NOMO-1 (cell line): ENCODE measurements around the gene CD109.

Source experiments
- DNase-seq, 2 experiments: peaks; one replicate each; lab custom pipeline; 2025; ENCODE audit not compliant: unreplicated experiment in 2 of 2; lab: John Stamatoyannopoulos, UW

Gene CD109

DNA sequence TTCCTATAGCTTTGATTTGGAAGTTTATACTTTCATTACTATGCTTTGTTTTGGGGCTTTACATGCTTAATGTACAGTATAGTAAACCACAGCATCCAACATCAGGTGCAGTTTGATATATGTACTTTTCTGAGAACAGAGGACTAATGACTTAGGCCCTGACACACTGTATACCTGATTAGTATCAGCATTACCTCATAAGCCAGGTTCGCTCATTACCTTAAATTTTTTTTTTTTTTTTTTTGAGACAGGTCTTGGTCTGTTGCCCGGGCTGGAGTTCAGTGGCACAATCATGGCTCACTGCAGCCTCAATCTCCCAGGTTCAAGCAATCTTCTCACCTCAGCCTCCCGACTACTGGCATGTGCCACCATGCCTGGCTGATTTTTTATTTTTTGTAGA lies 28.4 kb downstream of the CD109 start:
- DNase-seq = no peak

DNA sequence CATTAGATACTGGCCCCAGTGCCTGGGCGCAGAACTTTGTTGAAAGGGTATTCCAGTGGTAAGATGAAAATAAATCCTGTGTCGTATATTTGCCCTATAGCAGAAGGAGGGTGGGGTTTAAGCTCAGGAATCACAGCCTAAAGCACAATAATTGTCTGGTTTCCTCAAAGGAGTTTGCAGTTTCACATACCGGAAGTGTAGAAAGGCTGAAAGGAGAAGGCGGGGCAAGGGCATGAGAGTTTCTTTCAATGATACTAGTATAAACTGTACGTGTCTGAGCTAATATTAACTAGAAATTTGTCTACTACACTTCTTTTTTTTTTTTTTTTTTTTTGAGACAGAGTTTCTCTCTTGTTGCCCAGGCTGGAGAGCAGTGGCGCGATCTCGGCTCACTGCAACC lies 29.2 kb downstream of the CD109 start:
- DNase-seq = peak; percentile 84 to 86

DNA sequence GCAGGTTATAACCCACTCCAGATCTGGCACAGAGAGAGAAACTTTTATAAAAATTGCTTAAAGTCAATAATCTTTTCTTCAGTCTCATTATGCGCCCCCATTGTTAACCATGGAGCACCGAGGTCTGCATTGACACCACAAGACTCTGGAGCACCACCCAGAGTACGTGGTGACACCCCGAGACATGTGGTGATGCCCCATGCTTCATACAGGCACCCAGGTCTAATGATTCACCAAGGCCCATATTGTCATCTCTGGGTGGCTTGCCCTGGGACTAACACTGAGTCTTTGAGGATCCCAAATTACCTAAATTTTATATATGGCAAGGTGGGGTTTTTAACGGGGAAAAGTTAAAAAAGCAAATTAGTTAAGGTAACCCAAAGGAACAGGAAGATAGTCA lies 31.1 kb downstream of the CD109 start:
- no peak for DNase-seq

DNA sequence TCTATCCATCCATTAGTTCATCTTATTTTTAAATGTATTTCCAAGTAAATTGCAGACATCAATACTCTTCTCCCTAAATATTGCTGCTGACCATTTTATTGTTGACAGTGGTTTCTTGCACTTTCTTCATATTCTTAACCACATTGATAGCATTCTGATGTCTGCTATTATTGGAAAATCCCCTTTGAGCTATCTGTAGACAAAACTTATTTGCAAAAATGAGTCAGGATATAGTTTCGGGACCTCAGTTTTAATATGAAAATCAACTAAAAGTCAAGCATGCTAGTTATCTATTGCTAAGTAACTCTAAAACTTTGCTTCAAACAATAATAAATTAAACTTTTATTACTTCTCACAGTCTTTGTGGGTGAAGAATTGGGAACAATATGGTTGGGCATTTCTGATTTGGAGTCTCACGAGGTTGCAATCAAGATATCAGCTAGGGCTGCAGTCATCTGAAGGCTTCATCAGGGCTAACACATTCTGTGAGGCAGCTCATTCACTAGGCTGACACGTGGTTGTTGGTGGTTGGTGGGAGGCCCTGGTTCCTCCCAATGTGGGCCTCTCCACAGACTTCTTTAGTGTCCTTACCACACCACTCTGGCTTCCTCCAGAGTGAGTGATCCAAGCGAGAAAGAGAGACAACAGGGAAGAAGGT lies 32.7 kb downstream of the CD109 start:
- DNase-seq = peak; percentile 62 to 68

DNA sequence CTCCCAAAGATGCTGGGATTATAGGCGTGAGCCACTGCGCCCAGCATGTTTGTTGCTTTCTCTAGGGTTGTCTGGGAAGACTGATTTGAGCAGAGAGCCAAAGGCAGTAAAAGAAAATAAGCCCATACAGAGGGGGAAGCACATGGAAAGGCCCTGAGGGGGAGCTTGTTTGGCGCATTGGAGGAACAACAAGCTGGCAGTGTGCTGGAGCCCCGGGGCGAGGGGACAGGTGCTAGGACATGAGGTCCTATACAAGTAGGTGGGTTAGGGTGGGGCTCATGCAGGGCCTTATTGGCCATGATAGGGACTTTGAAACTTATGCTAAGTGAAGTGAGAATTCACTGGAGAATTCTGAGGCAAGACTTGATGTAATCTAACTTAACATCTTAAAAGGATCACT lies 35.3 kb downstream of the CD109 start:
- no peak for DNase-seq

DNA sequence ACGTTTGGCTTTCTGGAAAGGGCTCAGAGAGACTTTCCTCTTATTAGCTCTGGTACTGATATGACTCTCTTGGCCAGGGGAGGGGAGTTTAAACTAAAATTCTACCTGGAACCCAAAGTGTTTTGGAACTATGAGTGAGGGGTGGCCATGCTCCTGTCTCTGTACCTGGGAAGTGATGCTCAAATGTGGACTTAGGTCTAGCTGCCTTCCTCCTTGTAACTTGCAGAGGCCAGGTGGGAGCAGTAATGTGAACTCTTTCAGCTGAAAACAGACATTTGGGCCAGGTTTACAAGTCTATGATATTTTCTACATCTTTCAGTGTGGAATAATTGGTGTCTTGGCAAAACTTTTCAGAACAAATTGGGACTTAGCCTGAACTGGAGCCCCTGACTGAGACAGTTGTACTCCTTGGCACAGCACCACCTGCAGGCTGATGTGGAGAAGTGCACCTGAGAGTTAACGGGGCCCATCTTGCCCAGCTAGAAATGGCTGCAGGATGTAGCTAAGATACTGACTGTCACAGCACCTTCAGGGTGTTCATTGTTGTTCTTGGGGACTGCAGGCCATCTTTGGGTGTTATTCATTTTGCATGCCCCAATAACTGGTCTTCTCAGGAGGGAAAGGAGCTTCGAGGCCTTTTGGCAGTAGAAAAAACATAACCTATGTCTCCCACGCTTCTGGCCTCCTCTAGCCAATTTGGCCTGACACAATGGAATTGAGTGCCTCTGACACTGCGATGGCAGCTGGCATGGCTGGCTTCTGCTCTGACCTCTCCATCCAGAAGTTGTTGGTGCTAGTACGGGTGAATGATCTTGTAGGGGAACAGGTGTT lies 37.1 kb downstream of the CD109 start:
- peak; percentile 51 to 75 for DNase-seq

DNA sequence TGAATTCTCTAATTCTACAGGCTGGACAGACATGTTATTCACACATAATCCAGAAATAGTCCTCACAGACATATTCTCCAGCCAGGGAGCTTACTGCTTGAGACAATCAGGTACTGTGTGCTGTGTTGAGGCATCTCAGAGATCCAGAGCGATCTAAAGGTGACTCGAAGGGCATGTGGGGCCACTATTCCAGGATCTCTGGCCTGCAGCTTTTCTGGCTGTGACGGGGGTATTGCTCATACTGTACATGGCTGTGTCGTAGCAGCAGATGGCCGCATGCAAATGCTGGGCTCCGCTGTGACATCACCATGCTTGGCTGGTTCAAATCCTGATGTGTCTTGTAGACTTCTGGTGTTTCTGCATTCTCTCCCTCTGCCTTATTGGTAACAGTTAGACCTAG lies 37.8 kb downstream of the CD109 start:
- no peak for DNase-seq

DNA sequence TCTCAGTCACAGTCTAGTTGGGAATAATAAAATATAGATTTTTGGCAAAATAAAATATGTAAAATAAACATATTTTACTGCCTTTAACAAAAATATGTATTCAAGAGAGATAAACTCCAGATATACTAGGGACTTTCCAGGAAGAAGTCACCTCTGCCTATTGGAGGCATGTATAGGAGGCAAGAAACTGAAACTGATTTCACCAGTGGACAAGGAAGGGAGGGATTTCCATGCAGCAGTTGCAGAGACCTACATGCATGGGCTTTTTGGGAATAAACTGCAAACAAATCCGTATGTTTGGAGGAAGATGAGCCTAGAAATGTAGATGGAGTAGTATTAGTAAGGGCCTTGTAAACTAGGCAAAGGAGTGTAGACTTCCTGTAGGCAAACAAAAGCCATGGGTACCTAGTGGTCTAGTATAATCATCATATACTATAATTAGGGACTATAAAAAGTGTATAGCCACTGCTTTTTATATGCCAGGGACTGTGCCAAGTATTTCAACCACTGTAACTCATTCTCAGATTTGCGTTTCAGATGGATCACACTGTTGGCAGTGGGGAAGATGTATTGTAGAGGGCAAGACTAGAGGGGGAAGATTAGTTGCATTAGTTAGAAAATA lies 38.9 kb downstream of the CD109 start:
- no peak for DNase-seq

DNA sequence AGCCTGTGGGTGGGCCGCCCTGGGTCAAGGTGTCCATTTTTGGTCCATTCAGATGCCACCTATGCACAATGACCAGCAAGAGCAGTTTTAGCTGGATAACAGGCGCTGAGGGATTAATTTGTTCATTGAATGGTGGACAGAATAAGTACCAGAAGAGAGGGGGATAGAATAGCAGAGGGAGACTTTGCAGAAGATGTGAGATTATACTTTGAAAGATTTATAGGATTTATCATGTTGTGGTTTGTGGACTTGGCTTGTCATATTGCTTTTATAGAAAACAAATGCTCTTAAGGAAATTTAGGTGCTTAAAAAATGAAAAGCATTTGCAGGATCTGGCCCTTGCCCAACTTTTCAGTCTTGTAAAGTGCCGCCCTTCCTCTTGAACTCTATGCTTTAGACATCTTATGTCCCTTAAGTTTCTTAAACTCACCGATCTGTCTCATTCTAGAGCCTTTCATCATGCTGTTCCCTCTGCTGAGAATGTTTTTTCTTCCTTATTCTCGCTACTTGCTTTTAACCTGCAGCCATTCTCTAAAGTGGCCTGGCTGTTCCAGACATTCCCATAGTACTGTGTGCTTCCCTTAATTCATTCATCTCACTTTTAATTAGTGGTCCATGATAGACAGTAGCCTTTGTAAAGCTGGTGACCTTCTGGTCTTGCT lies 42.5 kb downstream of the CD109 start:
- no peak for DNase-seq

DNA sequence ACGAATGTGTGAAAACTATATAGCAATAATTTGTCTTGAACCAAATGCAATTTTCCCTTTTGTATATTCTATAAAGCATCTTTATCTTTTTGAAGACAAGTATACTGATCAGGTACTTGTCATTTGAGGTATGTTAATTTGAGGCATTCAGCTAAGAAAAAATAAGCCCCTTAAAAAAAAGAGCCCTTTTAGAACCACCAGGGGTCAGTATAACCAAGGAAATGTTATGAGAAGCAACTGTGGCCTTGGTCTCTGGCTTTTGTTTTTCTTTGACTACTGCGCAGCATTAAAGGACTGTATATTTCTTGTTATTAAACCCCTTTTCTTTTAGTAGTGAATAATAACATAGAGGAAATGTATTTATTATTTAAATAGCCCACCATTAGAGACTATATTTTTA lies 43.1 kb downstream of the CD109 start:
- peak in 1 of 2 experiments; percentile 71 for DNase-seq

DNA sequence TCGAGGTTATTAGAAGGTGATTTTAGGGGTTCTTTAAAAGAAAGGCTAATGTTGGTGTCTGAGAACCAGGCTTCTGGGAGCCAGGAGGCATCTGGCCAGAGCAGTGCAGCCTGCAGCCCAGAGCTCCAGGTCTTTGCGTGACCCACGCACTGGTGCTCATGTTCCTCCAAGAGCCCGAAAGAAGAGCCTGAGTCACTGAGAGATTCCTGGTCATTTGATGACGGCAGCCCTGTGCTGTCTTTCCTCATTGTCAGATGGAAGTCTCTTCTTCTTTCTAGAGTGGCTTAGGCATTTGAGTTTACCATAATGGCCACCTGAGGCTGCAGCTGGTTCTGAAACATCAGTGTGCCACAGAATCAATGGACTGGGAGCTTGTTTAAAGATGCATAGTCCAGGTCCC lies 46.4 kb downstream of the CD109 start:
- DNase-seq = no peak

DNA sequence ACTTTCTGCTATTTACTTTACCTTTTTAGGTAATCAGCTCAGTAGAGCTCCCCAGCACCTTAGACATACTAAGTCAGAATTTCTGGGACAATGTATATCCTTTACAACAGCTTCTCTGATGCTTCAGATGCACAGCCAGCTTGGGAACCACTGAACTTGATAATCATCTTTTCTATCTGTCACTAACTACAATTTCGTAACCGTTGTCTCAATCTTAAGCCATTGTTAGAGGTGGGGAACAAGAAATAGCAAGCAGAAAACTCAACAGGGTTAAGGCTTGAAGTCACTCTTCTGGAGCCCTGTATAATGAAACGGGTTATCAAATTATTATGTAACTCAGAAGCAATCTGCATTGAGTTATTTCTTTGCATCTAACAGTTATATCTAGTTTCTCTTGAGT lies 47.1 kb downstream of the CD109 start:
- DNase-seq = no peak

DNA sequence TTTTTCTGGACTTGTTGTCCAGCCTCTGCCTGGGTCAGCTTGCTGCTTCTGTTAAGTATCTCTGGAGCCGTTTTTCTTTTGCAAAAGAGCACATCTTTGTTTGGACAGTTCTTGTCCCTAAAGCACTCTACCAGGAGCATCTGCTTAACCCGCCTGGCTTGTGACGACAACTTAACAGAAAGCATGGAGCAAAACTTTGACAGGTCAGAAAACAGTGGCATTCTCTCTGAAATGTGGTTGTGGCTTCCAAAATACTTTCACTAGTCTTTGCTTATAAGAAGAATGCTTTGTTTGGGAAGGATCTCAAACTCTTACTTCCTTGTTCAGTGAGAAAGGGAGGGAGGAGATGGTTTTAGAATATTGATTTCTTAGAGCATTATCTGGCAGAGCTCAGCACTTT lies 47.6 kb downstream of the CD109 start:
- no peak for DNase-seq

DNA sequence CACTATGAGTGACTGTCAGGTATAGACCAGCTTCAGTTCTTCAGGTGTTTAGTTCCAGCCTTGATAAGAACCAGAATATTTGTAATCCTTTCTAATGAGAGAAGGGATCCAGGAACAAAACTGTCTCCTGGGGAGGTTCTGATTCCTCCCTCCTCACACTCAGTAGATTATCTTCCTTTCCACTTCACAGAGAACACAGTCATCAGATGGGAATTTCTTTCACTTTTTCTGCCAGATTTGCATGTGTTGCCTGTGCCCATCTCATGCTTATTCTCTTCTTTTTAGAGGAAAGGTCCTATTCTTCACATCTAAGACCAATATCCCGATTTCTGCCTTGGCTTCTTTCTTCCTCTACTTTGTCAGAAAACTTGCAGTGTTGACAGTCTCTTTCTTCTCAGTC lies 50.8 kb downstream of the CD109 start:
- DNase-seq = no peak

DNA sequence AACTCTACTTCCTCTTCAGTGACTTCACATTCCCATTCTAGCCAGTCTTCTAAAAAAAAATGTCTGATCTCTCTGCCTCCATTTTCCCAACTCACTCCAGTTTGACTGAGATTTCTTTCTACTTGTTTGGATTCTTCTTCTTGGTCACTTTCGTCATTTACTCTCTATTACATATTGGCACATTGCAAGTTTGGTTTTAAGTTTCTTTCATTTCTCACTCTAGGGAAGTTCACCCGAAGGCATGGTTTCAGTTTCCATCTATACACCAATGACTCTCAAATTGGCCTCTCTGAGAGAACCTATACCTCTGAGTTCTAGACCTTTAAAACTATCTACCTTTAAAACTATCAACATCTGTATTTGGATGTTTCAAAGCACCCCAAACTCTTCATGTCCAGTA lies 51.3 kb downstream of the CD109 start:
- peak; percentile 17 to 86 for DNase-seq

DNA sequence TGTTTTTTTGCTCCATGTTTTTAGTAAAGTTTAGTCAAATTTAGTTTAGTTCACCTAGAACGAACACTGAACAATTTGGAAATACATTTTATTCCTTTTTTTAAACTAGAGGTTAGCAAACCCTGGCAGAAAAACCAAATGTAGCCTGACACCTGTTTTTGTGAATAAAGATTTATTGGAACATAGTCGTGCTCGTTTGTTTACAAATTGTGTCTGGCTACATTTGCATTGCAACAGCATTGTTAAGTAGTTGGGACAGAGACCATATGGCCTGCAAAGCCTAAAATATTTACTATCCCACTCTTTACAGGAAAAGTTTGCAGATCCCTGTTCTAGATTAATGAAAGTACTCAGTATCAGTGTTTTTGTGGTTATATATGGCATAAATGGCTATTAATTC lies 56.9 kb downstream of the CD109 start:
- no peak for DNase-seq

DNA sequence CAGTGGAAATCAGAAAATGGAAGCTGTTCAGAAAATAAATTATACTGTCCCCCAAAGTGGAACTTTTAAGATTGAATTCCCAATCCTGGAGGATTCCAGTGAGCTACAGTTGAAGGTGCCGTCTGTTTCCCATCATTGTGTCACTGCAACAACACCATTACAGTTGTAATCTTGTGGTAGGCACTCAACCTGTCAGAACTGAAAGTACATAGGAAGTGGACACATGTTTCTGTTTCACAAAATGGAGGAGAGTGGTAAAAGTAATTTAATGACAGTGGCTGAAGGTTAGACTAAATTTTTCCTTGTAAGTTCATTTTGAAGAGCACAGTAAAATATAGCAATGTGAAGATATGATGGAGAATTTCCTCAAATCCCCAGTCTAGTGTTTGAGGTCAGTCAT lies 70.0 kb downstream of the CD109 start:
- no peak for DNase-seq

DNA sequence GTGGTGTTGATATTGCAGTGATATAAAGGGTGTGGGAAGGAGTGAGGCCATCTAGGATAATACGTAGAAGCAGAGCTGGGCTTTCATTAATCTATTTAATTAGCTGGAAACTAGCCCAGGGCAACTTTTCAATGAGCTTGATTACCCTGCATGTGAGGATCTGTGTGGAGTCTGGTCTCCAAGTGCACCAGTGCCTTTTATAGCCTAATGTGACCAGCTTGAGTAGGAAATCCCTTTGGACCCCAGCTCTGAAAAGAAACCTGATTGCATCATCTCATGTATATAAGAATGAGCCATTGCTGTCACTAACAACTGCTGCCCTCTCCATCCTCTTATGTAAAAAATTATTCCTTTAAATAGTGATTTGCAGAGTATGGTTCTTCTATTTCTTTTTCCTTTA lies 72.6 kb downstream of the CD109 start:
- DNase-seq = no peak

DNA sequence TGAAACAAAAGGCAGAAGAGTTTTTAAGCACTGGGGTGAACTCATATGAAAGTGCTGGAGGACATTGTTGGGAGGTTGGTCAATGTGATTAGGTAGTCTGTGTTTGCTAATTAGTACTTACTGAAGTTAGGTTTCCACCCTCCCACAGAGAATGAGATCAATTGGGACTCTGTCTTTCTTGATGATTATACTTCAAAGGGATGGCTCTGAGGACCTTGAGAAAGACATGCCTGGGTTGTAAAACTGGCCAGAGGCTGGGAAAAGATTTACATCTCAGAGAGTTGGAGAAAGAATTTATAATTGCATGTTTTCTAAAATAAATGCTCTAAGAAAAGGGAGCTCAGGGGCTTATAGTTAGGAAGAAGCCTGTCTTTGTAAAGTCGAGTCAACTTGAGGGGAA lies 74.0 kb downstream of the CD109 start:
- no peak for DNase-seq

DNA sequence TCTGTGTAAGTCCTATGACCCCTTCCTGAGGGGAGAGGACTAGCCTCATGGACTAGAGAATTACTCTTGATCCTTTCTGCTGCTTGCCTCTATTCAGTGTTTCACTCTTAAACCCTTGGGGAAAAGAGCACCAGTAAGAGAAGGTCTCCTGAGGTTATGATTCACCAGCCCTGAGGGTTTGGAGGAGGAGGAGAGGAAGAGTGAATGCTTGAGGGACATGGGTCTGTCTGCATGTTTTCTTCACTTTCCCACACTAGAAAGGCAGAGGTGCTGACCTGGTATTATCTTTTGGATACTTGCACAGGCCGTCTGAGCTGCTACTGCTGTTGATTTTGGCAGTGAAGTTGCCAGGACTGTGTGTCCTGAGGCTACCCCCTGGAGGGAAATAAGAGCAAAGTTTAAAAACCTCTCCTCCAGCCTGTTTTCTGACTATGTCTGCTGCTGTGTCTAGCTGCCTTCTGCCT lies 78.3 kb downstream of the CD109 start:
- DNase-seq = no peak

DNA sequence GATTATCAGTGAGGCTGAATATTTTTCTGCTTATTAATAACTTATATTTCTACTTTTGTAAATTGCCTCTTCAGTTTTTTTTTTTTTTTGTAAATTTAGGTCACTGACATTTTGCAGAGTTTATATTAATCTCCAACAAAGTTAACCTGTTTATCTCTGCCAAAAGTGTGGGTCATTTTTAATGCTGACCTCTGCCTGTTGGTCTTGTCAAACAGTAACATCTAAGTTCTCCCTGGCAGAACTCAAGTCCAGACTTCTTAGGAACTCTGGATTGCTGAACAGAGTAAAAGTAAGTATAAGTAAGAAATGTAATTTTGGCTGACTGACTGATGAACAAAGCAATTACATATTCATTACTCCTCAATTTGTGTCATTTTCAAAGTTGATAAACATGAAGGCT lies 83.9 kb downstream of the CD109 start:
- DNase-seq = no peak
